AG04449 (cell line): ENCODE data around the gene CPLANE1.

Experiments used
- CTCF ChIA-PET: fragments of 350-600 bp; formaldehyde crosslinking; extraction: SDS; loops from one replicate; lab custom pipeline; 2021; ENCODE audit warnings: antibody characterized with exemption; lab: Yijun Ruan, JAX
- POLR2A ChIA-PET: fragments of 400-600, 350-600 bp; formaldehyde crosslinking; extraction: SDS; loops from one replicate; lab custom pipeline; 2020; ENCODE audit warnings: antibody characterized with exemption, inconsistent platforms; lab: Yijun Ruan, JAX
- DNase-seq: peaks from one replicate; pipeline ENCODE4 v3.0.0-alpha.2; 2010; ENCODE audit warnings: low read depth, low spot score
- H3K4me3 ChIP-seq: 2 replicates; pipeline ENCODE4 v1.5.1; 2011; ENCODE audit warnings: low read depth, mild to moderate bottlenecking, control low read depth, low read length
- CTCF ChIP-seq: IDR thresholded peaks from one replicate; pipeline ENCODE4 v1.5.1; 2011; ENCODE audit warnings: mild to moderate bottlenecking, moderate library complexity, low read length, control low read depth, inconsistent platforms; ENCODE audit not compliant: insufficient read depth; ENCODE audit errors: missing control alignments

CPLANE1 gene

GRCh38 chr5:37182667-37183066 is 66.5 kb downstream of the CPLANE1 start:
- POLR2A ChIA-PET, result no interaction called here
- DNase-seq, result no peak
- CTCF ChIA-PET, result no interaction called here
- no peak for TF ChIP-seq CTCF
- no peak overlapping the region for H3K4me3 ChIP-seq

GRCh38 chr5:37174928-37175327 is 74.2 kb downstream of the CPLANE1 start:
- no peak overlapping the region for H3K4me3 ChIP-seq
- POLR2A ChIA-PET, result no interaction called here
- TF ChIP-seq CTCF, result no peak
- DNase-seq, result no peak
- CTCF ChIA-PET, result no interaction called here

DNA sequence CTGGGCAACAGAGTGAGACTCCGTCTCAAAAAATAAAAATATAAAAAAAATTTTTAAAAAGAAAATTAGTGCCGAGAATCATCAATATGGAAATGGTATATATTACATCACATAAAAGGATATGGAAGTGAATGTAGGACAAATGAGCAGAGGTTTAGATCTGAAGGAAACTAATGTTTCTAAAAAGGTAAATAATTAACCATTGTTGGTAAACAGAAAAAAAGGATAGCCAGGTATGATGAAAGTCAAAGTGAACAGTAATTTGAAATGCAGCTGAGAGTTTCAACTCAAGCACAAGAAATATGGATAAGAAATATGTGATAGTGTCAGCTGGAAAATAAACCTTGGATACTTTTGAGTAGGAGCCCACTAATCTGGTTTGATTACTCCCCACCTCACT is 76.2 kb downstream of the CPLANE1 start:
- no peak overlapping the region for H3K4me3 ChIP-seq
- DNase-seq, result no peak
- no peak for TF ChIP-seq CTCF
- CTCF ChIA-PET, result no interaction called here
- POLR2A ChIA-PET, result no interaction called here

DNA sequence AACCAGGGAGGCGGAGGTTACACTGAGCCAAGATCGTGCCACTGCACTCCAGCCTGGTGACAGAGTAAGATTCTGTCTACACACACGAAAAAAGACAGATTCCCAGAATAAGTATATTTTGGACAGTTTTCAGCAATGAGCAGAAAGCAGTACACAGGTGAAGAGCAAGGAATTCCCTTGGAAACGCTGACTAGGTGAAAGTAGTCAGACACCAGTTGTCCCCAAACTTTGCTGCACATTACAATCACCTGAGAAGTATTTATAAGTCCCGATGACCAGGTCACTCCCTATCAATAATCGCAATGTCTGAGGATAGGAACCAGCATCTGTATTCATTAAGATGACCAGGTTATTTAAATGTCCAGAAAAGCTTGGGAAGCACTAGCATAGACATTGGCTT is 78.3 kb downstream of the CPLANE1 start:
- CTCF ChIA-PET, result interaction anchor here (1.2 kb wide), 1 partner anchor 8 kb away, joined by 3 read pairs; no protein-coding TSS in a partner anchor
- POLR2A ChIA-PET, result no interaction called here
- no peak for DNase-seq

GRCh38 chr5:37166197-37166596 is 83.0 kb downstream of the CPLANE1 start:
- TF ChIP-seq CTCF, result no peak
- ChIA-PET CTCF (no interaction called here), POLR2A (no interaction called here)
- no peak overlapping the region for H3K4me3 ChIP-seq
- no peak for DNase-seq

More for the DNA sequence above, 78.3 kb downstream of the CPLANE1 start:
- no peak for TF ChIP-seq CTCF
- H3K4me3 ChIP-seq, result no peak overlapping the region

- CTCF ChIA-PET, result no interaction called here
- no peak for TF ChIP-seq CTCF
- POLR2A ChIA-PET, result no interaction called here
- no peak overlapping the region for H3K4me3 ChIP-seq
- no peak for DNase-seq
Observed at GRCh38 chr5:37165761-37166160, 83.4 kb downstream of the CPLANE1 start.
